Hypothalamus (tissue), 51 donors: Measurements from ENCODE around the gene TMEM123.
A peak's percentile ranks its signal among the peaks of the same experiment; 100 is the strongest.

ENCODE experiments used
- DNase-seq, 51 donors: peaks; one replicate each; lab custom pipeline; 2025; lab: John Stamatoyannopoulos, UW

Gene TMEM123, protein sequence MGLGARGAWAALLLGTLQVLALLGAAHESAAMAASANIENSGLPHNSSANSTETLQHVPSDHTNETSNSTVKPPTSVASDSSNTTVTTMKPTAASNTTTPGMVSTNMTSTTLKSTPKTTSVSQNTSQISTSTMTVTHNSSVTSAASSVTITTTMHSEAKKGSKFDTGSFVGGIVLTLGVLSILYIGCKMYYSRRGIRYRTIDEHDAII

DNA sequence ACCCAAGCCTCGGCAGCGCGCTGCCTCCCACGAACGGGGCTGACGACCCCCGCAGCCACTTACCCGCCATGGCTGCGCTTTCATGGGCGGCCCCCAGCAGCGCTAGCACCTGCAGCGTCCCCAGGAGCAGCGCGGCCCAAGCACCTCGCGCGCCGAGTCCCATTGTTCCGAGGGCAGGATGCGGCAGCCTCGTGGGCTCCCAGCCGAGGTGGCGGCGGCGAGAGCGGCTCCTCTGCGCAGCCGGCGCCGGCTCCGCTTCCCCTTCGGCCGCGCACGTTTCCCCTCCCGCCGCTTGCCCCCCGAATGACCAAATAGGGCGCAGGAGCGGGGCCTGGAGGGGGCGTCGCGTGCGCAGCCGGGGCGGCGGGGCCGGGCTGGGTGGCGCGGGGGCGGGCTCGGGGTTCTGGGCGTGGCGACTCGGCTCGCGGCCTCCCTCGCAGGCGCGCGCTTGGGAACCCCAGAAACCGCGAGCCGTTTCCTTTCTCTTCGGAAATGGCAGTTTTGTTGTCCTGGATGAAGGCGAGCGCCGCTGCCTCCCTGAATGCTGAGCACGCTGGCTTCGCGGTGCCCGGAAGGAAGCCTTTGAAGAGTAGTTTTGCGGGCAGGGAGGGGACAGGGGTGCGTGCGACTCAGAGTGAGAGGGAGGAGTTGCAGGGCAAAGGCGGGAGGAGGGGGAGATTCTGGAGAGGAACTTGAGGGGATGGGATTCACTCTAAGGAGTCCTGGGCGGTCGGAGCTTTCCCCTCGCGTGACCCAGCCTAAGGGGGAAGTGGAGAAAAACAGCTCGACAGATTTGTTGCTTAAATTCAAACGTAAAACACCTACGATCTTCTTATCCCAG, at the start of gene TMEM123:
TSS of gene TMEM123 (minus strand) at position 305 of the 841 bp plus-strand sequence. CDS start at position 163, 142 bp downstream.
- DNase-seq: peak in 50 of 51 donors; percentile 25 to 90 (median 66)

DNA sequence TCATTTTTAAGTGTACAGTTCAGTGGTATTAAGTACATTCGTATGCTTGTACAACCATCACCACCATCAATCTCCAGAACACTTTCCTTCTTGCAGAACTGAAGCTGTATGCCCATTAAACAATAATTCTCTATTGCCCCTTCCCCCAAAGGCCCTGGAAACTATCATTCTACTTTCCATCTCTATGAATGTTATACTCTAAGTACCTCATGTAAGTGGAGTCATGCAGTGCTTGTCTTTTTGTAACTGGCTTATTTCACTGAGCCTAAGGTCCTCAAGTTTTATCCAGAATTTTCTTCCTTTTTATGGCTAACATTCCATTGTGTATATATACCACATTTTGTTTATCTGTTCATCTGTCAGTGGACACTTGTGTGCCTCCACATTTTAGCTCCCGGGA, 48.3 kb upstream of the TMEM123 start:
- DNase-seq: no peak

DNA sequence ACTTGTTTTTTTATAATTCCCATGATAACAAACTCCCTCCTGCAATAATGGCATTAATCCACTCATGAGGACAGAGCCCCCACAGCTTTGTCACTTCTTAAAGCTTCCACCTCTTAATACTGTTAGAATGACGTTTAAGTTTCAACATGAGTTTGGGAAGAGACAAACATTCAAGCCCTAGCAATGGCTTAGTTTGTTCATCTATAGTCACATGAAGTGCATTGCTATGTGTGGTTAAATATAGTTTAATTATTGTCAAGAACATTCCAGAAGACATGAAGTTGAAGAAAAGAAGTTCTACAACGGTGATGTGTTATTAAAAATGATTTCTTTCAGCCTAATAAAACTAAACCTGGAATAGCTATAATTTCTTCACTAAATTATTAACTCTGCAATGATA, 47.4 kb upstream of the TMEM123 start:
- DNase-seq: no peak

DNA sequence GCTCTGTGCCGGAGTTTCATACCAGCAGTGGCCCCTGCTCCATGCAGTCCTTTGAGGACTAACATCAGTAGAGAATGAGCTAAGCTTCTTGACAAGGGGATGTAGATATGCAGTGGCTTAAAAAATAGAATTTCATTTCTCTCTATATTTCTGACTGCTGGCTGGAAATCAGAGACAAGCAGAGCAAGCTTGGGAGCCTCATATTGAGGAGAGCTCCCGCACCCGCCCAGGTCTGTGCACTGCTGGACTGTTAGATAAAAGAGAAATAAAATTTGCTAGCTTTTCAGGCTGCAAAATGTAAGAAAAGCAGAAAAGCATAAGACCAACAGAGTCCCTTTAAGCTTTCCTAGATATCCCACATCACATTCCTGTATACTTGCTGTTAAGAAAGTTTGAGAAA, 46.6 kb upstream of the TMEM123 start:
- no peak for DNase-seq

DNA sequence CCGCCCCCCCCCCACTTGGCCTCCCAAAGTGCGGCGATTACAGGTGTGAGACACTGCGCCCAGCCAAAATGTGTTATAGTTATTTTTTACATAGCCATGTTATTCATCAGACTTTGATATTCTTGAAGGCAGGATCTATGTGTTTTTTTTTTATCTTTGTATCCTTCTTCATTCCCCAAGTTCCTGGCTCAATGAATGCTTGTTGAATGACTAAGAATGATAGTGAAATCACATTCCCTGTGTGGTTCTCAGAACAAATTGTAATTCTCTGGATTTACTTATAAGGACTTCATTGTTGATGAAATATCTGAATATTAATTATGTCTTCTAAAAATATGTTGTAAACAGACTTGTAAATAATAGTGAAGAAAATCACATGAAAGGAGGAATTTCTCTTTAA, 44.5 kb upstream of the TMEM123 start:
- no peak for DNase-seq

DNA sequence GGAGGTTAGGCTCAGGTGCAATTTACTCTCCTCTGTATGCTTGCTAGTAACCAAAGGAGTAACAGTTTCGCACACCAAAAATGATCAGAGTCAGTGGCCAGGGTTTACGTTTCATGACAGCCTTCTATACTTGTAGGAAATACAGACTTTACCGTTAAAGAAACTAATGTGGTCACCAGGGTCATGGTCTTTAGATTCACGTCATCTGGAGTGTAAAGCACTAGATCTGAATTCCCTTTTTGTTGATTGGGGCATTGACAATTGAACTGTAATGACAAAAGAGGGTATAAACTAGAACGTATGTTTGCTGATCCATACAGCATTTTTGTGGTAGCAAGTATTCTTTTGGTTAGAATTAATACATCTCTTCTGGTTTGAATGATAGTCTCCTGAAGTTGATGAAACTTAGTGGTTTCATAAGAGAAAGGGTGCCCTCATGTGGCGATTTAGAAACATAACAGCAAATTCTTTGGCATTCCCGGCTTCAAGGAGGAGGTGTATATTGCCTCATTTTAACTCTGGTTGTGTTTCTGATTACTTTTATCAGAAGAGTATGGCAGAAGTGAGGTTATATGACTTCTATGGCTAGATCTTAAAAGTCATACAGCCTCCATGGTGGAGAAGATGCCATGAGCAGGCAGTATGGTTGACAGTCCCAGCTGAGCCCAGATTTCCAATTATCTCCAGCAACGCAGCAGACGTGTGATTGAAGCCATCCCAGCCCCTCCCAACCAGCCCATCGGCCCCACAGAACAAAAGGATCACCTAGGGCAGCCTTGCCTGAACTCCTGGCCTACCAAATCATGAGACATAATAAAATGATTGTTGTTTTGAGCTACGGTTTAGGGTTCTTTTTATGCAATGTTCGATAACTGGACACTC, 42.8 kb upstream of the TMEM123 start:
- peak in 20 of 51 donors; percentile 0 to 66 (median 12) for DNase-seq

DNA sequence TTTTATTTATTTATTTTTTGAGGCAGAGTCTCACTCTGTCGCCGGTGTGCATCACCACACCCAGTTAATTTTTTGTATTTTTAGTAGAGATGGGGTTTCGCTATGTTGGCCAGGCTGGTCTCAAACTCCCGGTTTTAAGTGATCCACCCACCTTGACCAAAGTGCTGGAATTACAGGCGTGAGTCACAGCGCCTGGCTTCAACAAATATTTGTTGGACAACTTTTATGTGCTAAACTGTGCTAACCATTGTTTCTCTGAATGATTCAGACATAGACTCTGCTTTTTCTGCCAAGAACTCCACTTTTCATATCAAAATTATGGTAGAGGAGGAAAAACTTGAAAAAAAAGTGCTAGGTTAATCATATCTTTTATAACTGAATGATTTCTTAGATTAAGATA, 41.7 kb upstream of the TMEM123 start:
- no peak for DNase-seq

DNA sequence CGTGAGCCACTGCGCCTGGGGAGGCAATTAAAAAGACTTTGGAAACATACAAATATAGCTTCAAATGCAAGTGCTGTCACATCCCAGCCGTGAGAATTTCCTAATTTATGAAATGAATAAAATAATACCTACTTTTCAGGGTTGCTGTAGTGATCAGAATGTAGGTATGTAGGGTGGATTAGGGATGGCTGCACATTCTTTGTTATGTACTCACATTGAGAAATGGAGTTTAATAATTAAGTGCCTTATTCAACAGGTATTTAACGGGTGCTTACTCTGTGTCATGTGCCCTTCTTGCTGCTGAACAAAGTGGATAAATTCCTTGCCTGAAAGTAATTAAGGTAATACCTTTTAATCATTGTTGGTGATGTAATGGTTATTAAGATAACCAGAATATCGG, 41.0 kb upstream of the TMEM123 start:
- no peak for DNase-seq

DNA sequence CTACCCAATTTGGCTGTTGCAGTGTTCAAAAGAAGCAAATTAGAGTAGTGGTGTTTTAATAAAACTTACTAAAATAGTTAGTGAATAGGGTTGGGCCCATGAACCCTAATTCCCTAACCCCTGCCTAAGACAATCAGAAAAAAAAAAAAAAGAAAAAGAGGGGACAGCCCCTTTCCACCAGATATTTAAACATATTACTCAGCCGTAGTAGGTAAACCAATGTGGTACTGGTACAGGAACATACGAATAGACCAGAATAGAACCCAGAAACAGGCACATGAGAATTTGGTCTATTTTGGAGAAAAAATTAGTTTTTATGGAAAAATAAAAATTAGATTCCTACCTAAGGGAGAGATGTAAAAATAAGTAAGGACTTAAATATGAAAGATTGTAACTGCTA, 39.4 kb upstream of the TMEM123 start:
- DNase-seq: no peak

DNA sequence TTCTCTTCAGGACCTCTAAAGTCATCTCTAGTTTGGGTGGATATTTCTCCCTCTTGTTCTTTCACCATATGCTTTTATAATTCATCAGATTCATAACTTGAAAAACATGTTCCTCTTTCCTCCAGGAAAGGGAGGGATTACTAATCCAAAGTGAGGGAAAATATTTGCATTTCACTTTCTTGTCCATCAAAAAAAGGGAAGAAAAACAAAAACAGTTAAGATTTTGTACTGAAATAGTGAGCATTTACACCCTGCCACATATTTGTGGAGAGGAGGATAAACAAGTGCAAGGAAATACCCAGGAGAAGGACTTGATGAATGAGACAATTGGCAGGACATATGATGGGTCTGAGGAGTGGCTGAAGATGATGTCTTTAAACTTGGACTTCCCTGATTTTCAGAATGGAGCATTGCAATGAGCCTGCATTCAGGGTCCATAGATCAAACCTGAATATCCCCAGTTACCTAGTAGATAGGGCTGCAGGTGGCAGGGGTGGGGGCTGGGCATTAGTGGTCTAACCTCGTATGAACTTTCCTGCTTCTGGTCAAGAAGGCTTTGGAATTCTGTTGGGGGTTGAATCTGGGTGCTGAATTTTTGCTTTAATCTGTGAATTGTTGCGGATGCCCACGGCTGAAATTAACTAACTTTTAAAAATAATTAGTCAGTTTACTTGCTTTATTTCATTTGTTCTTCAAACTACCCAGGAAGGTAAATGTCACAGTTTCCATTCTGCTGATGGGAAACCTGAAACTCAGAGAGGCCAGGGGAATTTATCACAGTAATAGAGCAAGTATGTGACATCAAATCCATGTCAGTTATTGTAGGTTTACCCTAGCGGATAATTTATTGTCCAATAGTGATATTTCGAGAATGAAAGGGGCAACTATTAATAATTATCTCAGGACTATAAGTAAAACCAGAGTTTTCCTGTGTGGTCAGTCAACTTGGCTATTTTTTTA, 36.9 kb upstream of the TMEM123 start:
- DNase-seq: no peak

DNA sequence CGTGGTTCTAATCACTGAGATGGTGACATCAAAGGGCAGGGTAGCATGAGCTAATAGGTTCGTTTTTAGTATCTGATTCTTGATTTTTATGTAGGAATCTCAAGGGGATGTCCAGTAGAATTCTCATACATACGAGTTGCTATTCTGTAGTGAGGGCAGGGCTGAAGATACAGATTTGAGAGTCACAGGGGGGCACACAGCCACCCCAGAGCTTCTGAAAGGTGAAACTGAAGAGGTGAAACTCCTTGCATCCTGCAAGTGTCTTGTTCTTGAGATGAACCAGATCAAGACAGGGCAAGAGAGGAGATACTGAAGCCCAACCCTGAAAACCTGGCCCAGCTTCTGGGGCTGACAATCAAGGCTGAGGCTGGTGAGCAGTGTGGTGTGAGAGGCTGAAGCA, 35.6 kb upstream of the TMEM123 start:
- DNase-seq: no peak

DNA sequence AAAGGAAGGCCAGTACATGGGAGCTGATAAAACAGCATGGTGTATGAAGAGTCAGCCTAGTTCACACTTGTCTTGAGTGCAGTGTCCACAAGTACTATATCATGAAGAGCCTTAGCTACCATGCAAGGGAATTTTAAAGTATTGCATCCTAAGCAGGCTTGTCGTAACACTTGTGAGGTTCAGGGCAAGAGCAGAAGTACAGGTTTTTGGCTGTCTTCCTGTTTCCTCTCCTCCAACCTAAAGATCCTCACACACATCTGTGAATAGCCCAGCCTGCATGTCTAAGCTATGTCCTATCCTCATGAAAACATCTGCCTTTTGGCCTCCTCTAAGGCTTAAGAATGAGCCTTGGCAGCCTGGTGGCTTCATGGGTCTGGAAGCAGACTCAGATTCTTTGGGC, 34.6 kb upstream of the TMEM123 start:
- DNase-seq: no peak

DNA sequence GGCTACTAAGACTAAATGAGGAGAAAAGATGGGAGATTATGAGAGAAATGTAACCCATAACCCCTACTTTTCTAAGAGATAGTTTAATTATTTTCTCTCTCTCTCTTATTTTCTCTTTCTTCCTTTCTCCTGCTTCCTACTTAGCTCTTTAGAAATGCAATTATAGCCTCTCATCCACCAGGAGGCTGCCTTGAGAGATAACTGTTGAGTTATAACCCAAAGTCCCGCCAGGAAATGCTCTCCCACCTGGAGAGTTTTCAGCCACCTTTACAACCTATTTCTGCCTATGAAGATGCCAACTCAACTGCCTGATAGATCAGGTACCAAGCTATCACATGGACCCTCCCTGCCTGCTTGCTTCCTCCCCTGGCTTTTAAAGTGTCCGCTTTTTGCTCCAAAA, 34.0 kb upstream of the TMEM123 start:
- DNase-seq: no peak

DNA sequence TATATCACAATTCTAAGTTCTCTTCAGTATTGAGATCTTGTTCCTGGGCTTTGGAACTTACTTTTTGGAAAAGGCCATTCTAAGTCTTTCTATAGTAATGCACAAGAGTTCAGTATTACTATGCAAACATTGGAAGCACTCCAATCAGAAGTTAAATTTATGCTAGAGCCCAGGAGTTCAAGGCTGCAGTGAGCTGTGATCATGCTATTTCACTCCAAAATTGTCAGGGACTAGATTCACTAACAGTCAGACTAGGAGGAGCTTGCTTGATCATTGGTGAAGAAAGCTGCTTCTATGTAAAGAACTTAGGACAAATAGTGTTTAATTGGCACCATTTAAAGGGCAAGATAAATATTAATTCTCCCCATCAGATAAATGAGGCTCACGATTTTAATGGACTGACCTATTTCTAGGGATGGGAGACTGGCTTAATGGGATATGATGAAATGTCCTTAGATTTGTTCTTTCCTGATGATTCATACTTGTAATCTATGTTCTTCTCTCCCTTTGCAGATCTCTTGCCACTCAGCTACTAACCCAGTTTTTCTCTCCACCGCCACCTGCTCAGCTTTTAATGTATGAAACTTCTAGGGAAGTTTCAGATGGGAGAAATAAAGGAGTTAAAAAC, 32.6 kb upstream of the TMEM123 start:
- DNase-seq: no peak

DNA sequence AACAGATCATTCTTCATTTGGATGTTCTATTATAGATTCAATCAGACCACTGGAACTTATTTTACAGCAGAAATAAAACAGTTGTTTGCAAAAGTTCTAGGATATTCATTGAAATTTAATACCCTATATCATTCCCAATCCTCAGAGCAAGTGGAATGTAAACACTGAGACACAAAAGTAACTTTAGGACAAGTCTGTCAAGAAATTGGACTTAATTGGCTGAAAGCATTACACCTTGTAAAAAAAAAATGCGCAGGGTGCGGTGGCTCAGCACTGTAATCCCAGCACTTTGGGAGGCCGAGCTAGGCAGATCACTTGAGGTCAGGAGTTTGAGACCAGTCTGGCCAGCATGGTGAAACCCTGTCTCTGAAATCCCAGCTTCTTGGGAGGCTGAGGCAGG, 29.9 kb upstream of the TMEM123 start:
- DNase-seq: no peak

DNA sequence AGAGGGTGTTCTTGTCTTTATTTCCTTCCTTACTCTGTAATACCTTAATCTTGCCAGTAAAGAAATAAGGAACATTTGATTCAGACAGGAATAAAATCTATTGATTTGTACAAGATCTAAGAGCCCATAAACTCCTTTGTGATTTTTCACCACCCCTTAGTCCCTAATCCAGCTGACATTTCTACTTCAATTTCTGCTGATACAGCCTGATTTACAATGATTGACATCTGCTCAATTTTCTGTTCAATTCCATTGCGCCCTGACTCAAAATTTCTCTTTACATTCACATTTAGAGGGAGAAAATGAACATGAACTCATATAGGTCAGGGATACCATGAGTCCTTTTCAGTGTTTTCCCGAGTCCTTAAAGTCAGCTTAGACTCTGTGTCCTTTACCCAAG, 27.2 kb upstream of the TMEM123 start:
- DNase-seq: no peak

DNA sequence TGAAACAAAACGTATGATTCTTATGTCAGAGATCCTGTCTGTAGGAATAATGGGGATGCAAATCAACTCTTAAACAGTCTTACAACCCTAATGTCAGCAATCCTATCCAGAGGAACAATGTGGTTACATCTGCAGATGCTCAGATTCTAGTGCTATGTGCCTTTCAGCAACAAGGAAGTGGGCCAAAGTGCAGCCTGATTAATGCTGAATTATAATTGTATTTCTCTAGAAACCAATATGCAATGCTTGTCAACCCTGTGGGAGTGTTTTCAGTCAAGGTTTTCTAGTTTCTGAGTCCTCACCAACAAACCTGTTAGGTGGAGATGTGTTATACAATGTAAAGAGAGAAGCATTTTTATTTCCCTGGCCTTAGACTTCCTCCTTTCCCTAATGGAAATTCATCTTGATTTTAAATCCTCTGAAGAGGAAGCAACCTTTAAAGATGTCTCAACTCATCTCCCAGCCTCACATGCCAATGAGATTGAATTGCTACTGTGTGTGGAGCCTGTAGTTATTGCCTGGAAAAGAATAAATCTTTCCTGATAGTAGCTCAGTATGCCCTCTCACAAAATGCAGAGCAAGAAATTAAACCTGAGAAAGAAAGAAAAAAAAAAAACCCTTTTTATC, 26.2 kb upstream of the TMEM123 start:
- no peak for DNase-seq

DNA sequence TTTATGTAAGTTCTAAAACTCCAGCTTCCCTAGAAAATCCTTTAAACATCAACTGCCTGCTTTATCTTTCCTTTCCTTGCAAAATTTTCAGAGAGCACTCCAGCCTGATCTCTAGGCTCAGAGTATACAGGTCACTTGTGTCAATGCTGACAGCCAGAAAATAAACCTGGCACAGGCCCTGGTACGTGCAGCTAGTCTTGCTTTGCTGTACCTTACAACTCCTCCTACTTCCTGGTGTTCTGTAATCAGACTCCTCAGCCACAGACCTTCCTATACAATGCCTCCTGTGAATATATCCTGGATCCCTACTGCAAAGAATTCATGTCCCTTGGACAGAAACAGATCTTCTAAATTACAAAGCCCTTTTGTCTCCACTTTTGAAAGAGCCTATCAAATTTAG, 24.2 kb upstream of the TMEM123 start:
- no peak for DNase-seq

DNA sequence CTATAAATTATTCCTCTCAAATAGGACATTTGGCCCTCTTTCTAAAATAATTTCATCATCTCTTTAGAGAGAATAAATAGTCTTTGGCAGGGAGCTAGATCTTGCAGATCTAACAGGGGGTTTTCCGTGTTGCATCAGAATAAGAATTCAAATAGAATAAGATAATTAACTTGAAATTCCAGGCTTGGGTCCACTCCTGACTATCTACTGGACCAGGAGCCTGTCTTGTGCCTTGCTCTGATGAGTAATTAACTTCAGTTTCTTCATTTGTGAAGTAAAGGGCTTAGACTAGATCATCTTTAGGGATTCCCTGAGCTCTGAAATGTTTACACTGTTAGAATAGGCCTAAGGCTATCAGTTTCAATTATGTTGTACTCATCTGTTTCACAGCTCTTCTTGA, 23.5 kb upstream of the TMEM123 start:
- no peak for DNase-seq
